Measurements from ENCODE around the gene SERINC3.

The SERINC3 gene

GRCh38 chr20:44532259-44532980, 10.6 kb upstream of the SERINC3 start:
- no peak for DNase-seq

- no peak for DNase-seq
Measured at GRCh38 chr20:44528309-44528708, 6.4 kb upstream of the SERINC3 start.

- no peak for DNase-seq
Measured at GRCh38 chr20:44527716-44528199, 5.9 kb upstream of the SERINC3 start.

GRCh38 chr20:44526129-44526528, 4.3 kb upstream of the SERINC3 start:
- no peak for DNase-seq

- no peak for DNase-seq
Measured at GRCh38 chr20:44523746-44524145, 1.9 kb upstream of the SERINC3 start.

GRCh38 chr20:44522841-44523240, 971 bp upstream of the SERINC3 start:
- DNase-seq = no peak

- no peak for DNase-seq
Measured at GRCh38 chr20:44520881-44521280, 989 bp downstream of the SERINC3 start.

- no peak for DNase-seq
Measured at GRCh38 chr20:44518248-44518647, 3.6 kb downstream of the SERINC3 start.

GRCh38 chr20:44517454-44517853, 4.4 kb downstream of the SERINC3 start:
- DNase-seq = no peak

- no peak for DNase-seq
Measured at GRCh38 chr20:44516491-44516890, 5.4 kb downstream of the SERINC3 start.

- no peak for DNase-seq
Measured at GRCh38 chr20:44513871-44514270, 8.0 kb downstream of the SERINC3 start.

- DNase-seq = no peak
Measured at GRCh38 chr20:44509762-44510161, 12.1 kb downstream of the SERINC3 start.

- DNase-seq = no peak
Measured at GRCh38 chr20:44504402-44505307, 17.2 kb downstream of the SERINC3 start.

- no peak for DNase-seq
Measured at GRCh38 chr20:44502968-44503367, 18.9 kb downstream of the SERINC3 start.

GRCh38 chr20:44501448-44501847, 20.4 kb downstream of the SERINC3 start:
- DNase-seq = no peak

GRCh38 chr20:44500221-44500620, 21.6 kb downstream of the SERINC3 start:
- no peak for DNase-seq

- DNase-seq = no peak
Measured at GRCh38 chr20:44497761-44498160, 24.1 kb downstream of the SERINC3 start.

- no peak for DNase-seq
Measured at GRCh38 chr20:44496976-44497375, 24.9 kb downstream of the SERINC3 start.

GRCh38 chr20:44495802-44496481, 25.9 kb downstream of the SERINC3 start:
- DNase-seq = no peak

- DNase-seq = no peak
Measured at GRCh38 chr20:44495257-44495656, 26.6 kb downstream of the SERINC3 start.

GRCh38 chr20:44494681-44495080, 27.2 kb downstream of the SERINC3 start:
- no peak for DNase-seq

GRCh38 chr20:44494266-44494665, 27.6 kb downstream of the SERINC3 start:
- DNase-seq = no peak

- no peak for DNase-seq
Measured at GRCh38 chr20:44491635-44492395, 30.1 kb downstream of the SERINC3 start.
